A549 (cell line): ENCODE data around the gene KRT27.

Experiments used
- CEBPB ChIP-seq, 2 experiments: fragments of >200 bp in 1 of 2; sonication (Bioruptor Twin) in 1 of 2; formaldehyde crosslinking in 1 of 2; IDR thresholded peaks; 2 replicates each; pipeline ENCODE4 v1.6.1; 2012 to 2016
- CTCF ChIP-seq: fragments of >200 bp; sonication (Bioruptor Twin); formaldehyde crosslinking; IDR thresholded peaks from 3 replicates; pipeline ENCODE4 v1.5.1; 2016
- EP300 ChIP-seq, 2 experiments: fragments of >200 bp; sonication (Bioruptor Twin); formaldehyde crosslinking; IDR thresholded peaks; 2 replicates in 1 of 2; 3 replicates in 1 of 2; pipeline ENCODE4 v1.6.1; 2016 to 2017
- FOSL2 ChIP-seq, 2 experiments: fragments of 450-650 bp in 1 of 2; fragments of >200 bp in 1 of 2; sonication (Bioruptor Twin) in 1 of 2; formaldehyde crosslinking; IDR thresholded peaks; 2 replicates each; pipeline versions ENCODE4 v1.5.0 to v1.6.1; 2016 to 2020; ENCODE audit warnings: mild to moderate bottlenecking in 1 of 2, moderate library complexity in 1 of 2
- JUN ChIP-seq, 2 experiments: fragments of >200 bp; sonication (Bioruptor Twin); formaldehyde crosslinking; IDR thresholded peaks; 2 replicates in 1 of 2; 3 replicates in 1 of 2; pipeline ENCODE4 v1.6.1; 2016 to 2017
- NR3C1 ChIP-seq: fragments of >200 bp; sonication (Bioruptor Twin); formaldehyde crosslinking; IDR thresholded peaks from 3 replicates; pipeline ENCODE4 v1.6.1; 2017
- POLR2A ChIP-seq: IDR thresholded peaks from 2 replicates; pipeline ENCODE4 v1.6.1; 2012; ENCODE audit warnings: mild to moderate bottlenecking, low read length
- POLR2AphosphoS2 ChIP-seq: conservative IDR thresholded peaks from 2 replicates; pipeline ENCODE4 v1.6.1; 2012; ENCODE audit warnings: low read length, improper control_type of control experiment, inconsistent platforms
- SREBF2 ChIP-seq: fragments of 450-650 bp; IDR thresholded peaks from 2 replicates; pipeline ENCODE4 v1.6.1; 2014; ENCODE audit warnings: mild to moderate bottlenecking, moderate library complexity

GRCh38 chr17:40778461-40778860 lies 3.9 kb downstream of the KRT27 start:
- TF ChIP-seq CTCF, result no peak
- no peak for TF ChIP-seq JUN (IDR thresholded peaks at IDR 0.05)
- no peak for TF ChIP-seq CEBPB (IDR thresholded peaks at IDR 0.05)
- TF ChIP-seq POLR2A, result no peak
- no peak for TF ChIP-seq EP300 (IDR thresholded peaks at IDR 0.05)
- TF ChIP-seq FOSL2 (IDR thresholded peaks at IDR 0.05), result no peak
- TF ChIP-seq FOSL2 (CRISPR knock-in tag; IDR thresholded peaks at IDR 0.05), result no peak
- TF ChIP-seq POLR2AphosphoS2, result no peak
- TF ChIP-seq SREBF2, result no peak
- no peak for TF ChIP-seq NR3C1
